Panc1 (cell line): ENCODE data around the gene PTPRN. TPM values are rescaled to one million over a fixed set of nuclear protein-coding genes. Genes with fewer than 3 reads are reported as not detected.

Experiments used
- ATAC-seq: fragments of 200-7000 bp; cut with Tn5 transposase; 2 replicates; pipeline ENCODE4 v1.9.1; 2020; ENCODE audit warnings: mild to moderate bottlenecking, moderate library complexity
- BruUV-seq: library from RNA; stranded (reverse); fragments of 400-500 nt; replicated peaks from 2 replicates; lab custom pipeline; 2021; lab: Mats Ljungman, UMichigan
- CTCF ChIA-PET: fragments of 300-600 bp; sonication (Branson Sonifier 250); formaldehyde crosslinking; loops from one replicate; lab custom pipeline; 2022; ENCODE audit warnings: antibody characterized with exemption; lab: Charles Lee
- POLR2A ChIA-PET: fragments of 300-600 bp; sonication (Branson Sonifier 250); formaldehyde crosslinking; loops from one replicate; lab custom pipeline; 2022; ENCODE audit warnings: antibody characterized with exemption; lab: Charles Lee
- DNase-seq: peaks from one replicate; pipeline ENCODE4 v3.0.0-alpha.2; 2010; ENCODE audit warnings: low read depth, low spot score
- H3K27ac ChIP-seq: 2 replicates; pipeline ENCODE4 v1.5.1; 2011; ENCODE audit warnings: mild to moderate bottlenecking, low read length, inconsistent platforms
- H3K27me3 ChIP-seq: fragments of 200-500 bp; sonication (Bioruptor generic); 2 replicates; pipeline ENCODE4 v1.6.0; 2014; ENCODE audit warnings: low read length, inconsistent platforms; ENCODE audit not compliant: control insufficient read depth, insufficient read depth
- H3K36me3 ChIP-seq: fragments of 200-500 bp; sonication (Bioruptor generic); 2 replicates; pipeline ENCODE4 v1.5.1; 2014; ENCODE audit warnings: inconsistent platforms, mild to moderate bottlenecking, low read length, moderate library complexity; ENCODE audit not compliant: control insufficient read depth, insufficient read depth
- H3K4me1 ChIP-seq: 2 replicates; pipeline ENCODE4 v1.5.1; 2011; ENCODE audit warnings: inconsistent platforms, mild to moderate bottlenecking, low read length, moderate library complexity; ENCODE audit not compliant: control insufficient read depth, insufficient read depth
- H3K4me3 ChIP-seq, 2 experiments: 2 replicates each; pipeline ENCODE4 v1.5.1; 2011 to 2012; ENCODE audit warnings: low read depth in 2 of 2, low read length in 2 of 2, mild to moderate bottlenecking in 2 of 2, inconsistent platforms in 1 of 2, moderate library complexity in 1 of 2
- H3K9me3 ChIP-seq: fragments of 200-500 bp; sonication (Bioruptor generic); 2 replicates; pipeline ENCODE4 v1.5.1; 2014; ENCODE audit warnings: low read depth, mild to moderate bottlenecking, inconsistent platforms, low read length, moderate library complexity; ENCODE audit not compliant: control insufficient read depth, insufficient read depth
- CTCF ChIP-seq: fragments of 450-650 bp; IDR thresholded peaks from 2 replicates; pipeline ENCODE4 v1.5.1; 2017; ENCODE audit warnings: mild to moderate bottlenecking
- POLR2AphosphoS5 ChIP-seq: IDR thresholded peaks from 2 replicates; pipeline ENCODE4 v1.6.1; 2012; ENCODE audit warnings: mild to moderate bottlenecking, low read depth, low read length, moderate library complexity
- REST ChIP-seq, 2 experiments: IDR thresholded peaks; 2 replicates each; pipeline ENCODE4 v1.6.1; 2011 to 2012; ENCODE audit warnings: low read depth in 2 of 2, control low read depth in 1 of 2, low read length in 1 of 2, mild to moderate bottlenecking in 1 of 2, moderate library complexity in 1 of 2; ENCODE audit not compliant: insufficient read depth in 1 of 2
- SIN3A ChIP-seq: IDR thresholded peaks from 2 replicates; pipeline ENCODE4 v1.6.1; 2012; ENCODE audit warnings: low read depth, mild to moderate bottlenecking, low read length, moderate library complexity, borderline replicate concordance; ENCODE audit not compliant: insufficient read depth
- TCF7L2 ChIP-seq: IDR thresholded peaks from 2 replicates; pipeline ENCODE4 v1.6.1; 2011; ENCODE audit warnings: mild to moderate bottlenecking, low read depth, low read length, inconsistent platforms
- in situ Hi-C: cut with HindIII; loops from 2 replicates; pipeline ENCODE4 v1.10.0; 2016; ENCODE audit warnings: low sequenced_read_pairs, low pct_unique_long_range_greater_than_20kb
- intact Hi-C: fragments of 100-400 bp; cut with micrococcal nuclease; formaldehyde crosslinking; loops from one replicate; pipeline ENCODE4 v1.10.0; 2022; ENCODE audit not compliant: unreplicated experiment
- total RNA-seq: library from RNA; stranded (reverse); gene quantifications from one replicate; pipeline ENCODE4 v1.2.1, GENCODE V29; 2021; ENCODE audit not compliant: unreplicated experiment

Gene PTPRN
- total RNA-seq, 1 experiment from 2014 or later, result not detected

- Histone ChIP-seq H3K36me3 (no peaks in the 10 kb centered on the region; the same call in 1 of the 2 replicates), H3K27me3 (no peaks in the 10 kb centered on the region), H3K4me1 (peaks cover 35% of the 10 kb centered on the region), H3K27ac (peak overlapping the region; percentile 95), H3K4me3 (peak overlapping the region; percentile 65 to 80), H3K9me3 (no peaks in the 10 kb centered on the region)
- intact Hi-C loops (no loop called here), in situ Hi-C loops (no loop called here)
- CTCF ChIA-PET, result interaction anchor here (0.5 to 1.9 kb wide), 6 partner anchors 13 to 651 kb away, joined by 3 to 17 read pairs (median 4); no protein-coding TSS in a partner anchor
- BruUV-seq, result no TSS peak
- ATAC-seq, result no peak
- TF ChIP-seq TCF7L2, result no peak
- TF ChIP-seq CTCF, result no peak
- TF ChIP-seq POLR2AphosphoS5, result no peak
- no peak for TF ChIP-seq SIN3A
- no peak for TF ChIP-seq REST (IDR thresholded peaks at IDR 0.05; ENCODE audit: insufficient read depth in 1 of 2, low read depth in 2 of 2, low read length in 1 of 2)
- POLR2A ChIA-PET, result interaction anchor here (0.6 kb wide), 1 partner anchor 34 kb away, joined by 4 read pairs; no protein-coding TSS in a partner anchor
- DNase-seq, result no peak
These were observed 30.5 kb downstream of the PTPRN start for GRCh38 chr2:219278655-219279150.

- no peaks in the 10 kb centered on the region for H3K9me3 ChIP-seq
- TF ChIP-seq SIN3A (no peak), REST (IDR thresholded peaks at IDR 0.05; ENCODE audit: insufficient read depth in 1 of 2, low read depth in 2 of 2, low read length in 1 of 2) (no peak), CTCF (peak; percentile 99), POLR2AphosphoS5 (no peak), TCF7L2 (no peak)
- in situ Hi-C loops, result no loop called here
- ATAC-seq, result peak; percentile 49
- CTCF ChIA-PET, result interaction anchor here (0.5 to 1.9 kb wide), 6 partner anchors 14 to 650 kb away, joined by 3 to 17 read pairs (median 4); no protein-coding TSS in a partner anchor
- H3K4me3 ChIP-seq, result peak overlapping the region in 1 of 2 experiments; percentile 80; a peak in 3 of 4 replicates
- DNase-seq, result no peak
- BruUV-seq, result no TSS peak
- H3K36me3 ChIP-seq, result no peaks in the 10 kb centered on the region; the same call in 1 of the 2 replicates
- POLR2A ChIA-PET, result interaction anchor here (0.6 kb wide), 1 partner anchor 33 kb away, joined by 4 read pairs; no protein-coding TSS in a partner anchor
- H3K27me3 ChIP-seq, result no peaks in the 10 kb centered on the region
- H3K4me1 ChIP-seq, result peaks cover 39% of the 10 kb centered on the region
- intact Hi-C loops, result no loop called here
- H3K27ac ChIP-seq, result peak overlapping the region; percentile 95
These were observed 31.2 kb downstream of the PTPRN start for GRCh38 chr2:219277703-219278654.
